ENCODE data around the gene CALR3.
"Not testable (repeated sequence)": the region's sequence is repeated elsewhere in the genome, so short reads cannot be mapped to it uniquely, and the experiment has no call there.

The CALR3 gene

DNA sequence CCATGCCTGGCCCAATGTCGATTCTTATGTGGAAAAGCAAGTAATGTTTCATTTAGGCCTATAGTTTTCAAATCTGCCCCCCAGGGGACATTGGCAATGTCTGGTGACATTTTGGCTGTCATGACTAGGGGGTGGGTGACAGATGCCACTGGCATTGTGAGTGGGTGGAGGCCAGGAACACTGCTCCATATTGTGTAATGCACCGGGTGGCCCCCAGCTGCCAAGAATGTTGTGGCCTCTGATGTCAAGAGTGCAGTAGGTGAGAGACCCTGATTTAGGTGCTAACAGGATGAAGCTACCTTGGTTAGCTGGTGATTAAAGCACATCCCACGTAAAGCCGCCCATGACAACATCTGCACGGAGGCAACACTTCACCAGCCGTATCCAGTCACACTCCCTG, 11.0 kb upstream of the CALR3 start:
- TF ChIP-seq, protein P1, sequence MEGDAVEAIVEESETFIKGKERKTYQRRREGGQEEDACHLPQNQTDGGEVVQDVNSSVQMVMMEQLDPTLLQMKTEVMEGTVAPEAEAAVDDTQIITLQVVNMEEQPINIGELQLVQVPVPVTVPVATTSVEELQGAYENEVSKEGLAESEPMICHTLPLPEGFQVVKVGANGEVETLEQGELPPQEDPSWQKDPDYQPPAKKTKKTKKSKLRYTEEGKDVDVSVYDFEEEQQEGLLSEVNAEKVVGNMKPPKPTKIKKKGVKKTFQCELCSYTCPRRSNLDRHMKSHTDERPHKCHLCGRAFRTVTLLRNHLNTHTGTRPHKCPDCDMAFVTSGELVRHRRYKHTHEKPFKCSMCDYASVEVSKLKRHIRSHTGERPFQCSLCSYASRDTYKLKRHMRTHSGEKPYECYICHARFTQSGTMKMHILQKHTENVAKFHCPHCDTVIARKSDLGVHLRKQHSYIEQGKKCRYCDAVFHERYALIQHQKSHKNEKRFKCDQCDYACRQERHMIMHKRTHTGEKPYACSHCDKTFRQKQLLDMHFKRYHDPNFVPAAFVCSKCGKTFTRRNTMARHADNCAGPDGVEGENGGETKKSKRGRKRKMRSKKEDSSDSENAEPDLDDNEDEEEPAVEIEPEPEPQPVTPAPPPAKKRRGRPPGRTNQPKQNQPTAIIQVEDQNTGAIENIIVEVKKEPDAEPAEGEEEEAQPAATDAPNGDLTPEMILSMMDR (IDR thresholded peaks at IDR 0.05; ENCODE audit: control insufficient read depth, extremely low read depth, insufficient read depth): no peak
- no peak for DNase-seq (ENCODE audit: low read depth)
- H3K4me3 ChIP-seq (ENCODE audit: low read depth, low read length): no peak overlapping the region

GRCh38 chr19:16506161-16506560, 10.2 kb upstream of the CALR3 start:
- H3K4me3 ChIP-seq (ENCODE audit: low read depth, low read length); DNase-seq (ENCODE audit: low read depth): not testable (repeated sequence)

GRCh38 chr19:16504271-16504670, 8.3 kb upstream of the CALR3 start:
- TF ChIP-seq, protein P1 (IDR thresholded peaks at IDR 0.05; ENCODE audit: control insufficient read depth, extremely low read depth, insufficient read depth): no peak
- H3K4me3 ChIP-seq (ENCODE audit: low read depth, low read length): no peak overlapping the region
- DNase-seq (ENCODE audit: low read depth): no peak

DNA sequence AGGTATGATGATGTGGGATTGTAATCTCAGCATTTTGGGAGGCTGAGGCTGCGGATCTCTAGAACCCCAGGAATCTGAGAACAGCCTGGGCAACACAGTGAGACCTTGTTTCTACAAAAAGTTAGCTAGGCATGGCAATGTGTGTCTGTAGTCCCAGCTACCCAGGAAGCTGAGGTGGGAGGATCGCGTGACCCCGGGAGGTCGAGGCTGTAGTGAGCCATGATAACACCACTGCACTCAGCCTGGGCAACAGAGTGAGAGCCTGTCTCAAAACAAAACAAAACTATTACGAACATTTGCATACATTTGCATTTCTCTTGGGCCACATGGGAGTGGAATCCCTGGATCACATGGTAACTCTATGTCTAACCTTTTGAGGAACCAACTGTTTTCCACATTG, 1.9 kb upstream of the CALR3 start:
- TF ChIP-seq, protein P1 (IDR thresholded peaks at IDR 0.05; ENCODE audit: control insufficient read depth, extremely low read depth, insufficient read depth): no peak
- no peak for DNase-seq (ENCODE audit: low read depth)
- no peak overlapping the region for H3K4me3 ChIP-seq (ENCODE audit: low read depth, low read length)

DNA sequence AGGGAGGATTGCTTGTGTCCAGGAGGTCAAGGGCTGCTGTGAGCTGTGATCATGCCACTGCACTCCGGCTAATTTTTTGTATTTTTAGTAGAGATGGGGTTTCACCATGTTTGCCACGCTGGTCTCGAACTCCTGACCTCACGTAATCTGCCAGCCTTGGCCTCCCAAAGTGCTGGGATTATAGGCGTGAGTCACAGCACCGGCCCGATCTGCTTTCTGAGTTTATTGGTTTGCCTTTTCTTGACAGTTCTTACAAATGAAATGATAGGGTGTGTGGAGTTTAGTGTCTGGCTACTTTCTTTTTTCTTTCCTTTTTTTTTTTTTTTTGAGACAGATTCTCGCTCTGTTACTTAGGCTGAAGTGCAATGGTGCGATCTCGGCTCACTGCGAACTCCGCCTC, 1.1 kb upstream of the CALR3 start:
- H3K4me3 ChIP-seq (ENCODE audit: low read depth, low read length): peak overlapping the region; percentile 96
- TF ChIP-seq, protein P1 (IDR thresholded peaks at IDR 0.05; ENCODE audit: control insufficient read depth, extremely low read depth, insufficient read depth): no peak
- DNase-seq (ENCODE audit: low read depth): no peak

DNA sequence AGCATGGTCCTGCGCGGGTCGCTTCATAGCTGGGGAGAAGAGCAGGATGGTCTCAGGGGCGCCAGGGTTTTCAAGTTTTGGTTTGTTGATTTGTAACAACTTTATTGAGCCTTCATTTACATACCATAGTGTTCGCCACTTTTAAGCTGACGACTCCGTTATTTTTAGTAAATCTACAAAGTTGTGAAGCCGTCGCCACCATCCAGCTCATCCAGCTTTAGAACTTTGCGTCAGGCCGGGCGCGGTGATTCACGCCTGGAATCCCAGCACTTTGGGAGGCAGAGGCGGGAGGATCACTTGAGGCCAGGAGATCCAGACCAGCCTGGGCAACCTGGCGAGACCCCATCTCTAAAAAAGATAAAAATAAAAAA, 631 bp upstream of the CALR3 start:
- peak overlapping the region; percentile 96 for H3K4me3 ChIP-seq (ENCODE audit: low read depth, low read length)
- no peak for DNase-seq (ENCODE audit: low read depth)
- TF ChIP-seq, protein P1 (IDR thresholded peaks at IDR 0.05; ENCODE audit: control insufficient read depth, extremely low read depth, insufficient read depth): no peak

- not testable (repeated sequence) for DNase-seq (ENCODE audit: low read depth); H3K4me3 ChIP-seq (ENCODE audit: low read depth, low read length)
Observed at GRCh38 chr19:16486476-16486875, 9.5 kb downstream of the CALR3 start.

DNA sequence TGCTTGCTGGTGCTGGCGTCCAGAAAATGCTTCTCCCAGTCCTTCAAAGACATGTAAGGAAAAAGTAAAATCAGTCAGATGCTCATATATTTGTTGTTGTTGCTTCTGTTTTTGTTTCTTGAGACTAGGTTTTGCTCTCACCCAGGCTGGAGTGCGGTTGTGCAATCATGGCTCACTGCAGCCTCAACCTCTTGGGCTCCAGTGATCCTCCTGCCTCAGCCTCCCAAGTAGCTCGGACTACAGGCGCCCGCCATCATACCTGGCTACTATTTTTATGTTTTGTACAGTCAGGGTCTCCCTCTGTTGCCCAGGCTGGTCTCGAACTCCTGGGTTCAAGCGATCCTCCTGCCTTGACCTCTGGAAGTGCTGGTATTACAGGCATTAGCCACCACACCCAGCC, 13.2 kb downstream of the CALR3 start:
- H3K4me3 ChIP-seq (ENCODE audit: low read depth, low read length): no peak overlapping the region
- no peak for DNase-seq (ENCODE audit: low read depth)
- TF ChIP-seq, protein P1 (IDR thresholded peaks at IDR 0.05; ENCODE audit: control insufficient read depth, extremely low read depth, insufficient read depth): no peak

Data from LNCaP clone FGC (cell line).